Measurements from ENCODE around the gene TOGARAM2. TPM values are rescaled to one million over a fixed set of nuclear protein-coding genes. Genes with fewer than 3 reads are reported as not detected.

TOGARAM2 gene
- total RNA-seq, result 1 to 10 TPM; 1.5 to 7.3 TPM
- polyA plus RNA-seq (ENCODE audit: insufficient read length in 6 of 6), result 1 to 10 TPM; 1.6 to 6.9 (median 4.1) TPM
- long read RNA-seq, donor 1, result 0 reads
- long read RNA-seq, donor 2, result 0 reads
- long read RNA-seq, donor 3, result 0 reads
- long read RNA-seq, donor 4, result 0 reads
- long read RNA-seq, donor 5, result 0 reads
- long read RNA-seq, donor 6, result 0 reads
- long read RNA-seq, donor 7, result 0 reads
- long read RNA-seq, donor 8, result 0 reads
- long read RNA-seq, donor 9, result 0 reads
- long read RNA-seq, donor 10, partial matches to known transcripts, result 0 of 1 reads
- long read RNA-seq, donor 10, other reads (novel, unspliced or antisense), result 1 of 1 reads
- long read RNA-seq, donor 11, result 0 reads
- long read RNA-seq, donor 12, result 0 reads

DNA sequence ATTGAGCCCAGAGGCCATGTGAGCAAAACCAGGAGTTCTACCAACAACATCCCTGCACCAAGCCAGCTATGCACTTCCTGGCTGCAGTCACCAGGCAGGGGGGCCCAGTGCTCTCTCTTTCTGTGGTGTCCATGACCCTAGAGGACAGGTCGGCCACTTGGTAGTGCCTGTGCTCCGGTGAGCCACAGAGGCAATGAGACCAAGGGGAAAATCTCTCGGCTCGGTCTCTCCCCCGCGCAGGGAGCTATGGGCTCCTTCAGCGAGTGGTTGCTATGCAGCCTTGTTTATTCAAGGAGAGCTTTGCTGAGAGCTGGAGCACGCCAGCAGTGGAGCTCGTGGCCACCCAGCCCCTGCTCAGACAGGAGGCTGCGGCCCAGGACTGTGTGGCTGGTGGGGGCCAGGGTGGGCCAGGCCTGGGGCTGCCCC is at the start of gene TOGARAM2:
Gene TOGARAM2, plus strand, starts transcription at position 283 of the 426 bp plus-strand sequence. CDS start 13,537 bp downstream, outside the sequence.
- peak; percentile 91 for ATAC-seq
- no peak within 1 kb of the TSS for H3K4me3 ChIP-seq
- no peaks in the 10 kb centered on the region for H3K4me1 ChIP-seq
- TF ChIP-seq, protein P1, sequence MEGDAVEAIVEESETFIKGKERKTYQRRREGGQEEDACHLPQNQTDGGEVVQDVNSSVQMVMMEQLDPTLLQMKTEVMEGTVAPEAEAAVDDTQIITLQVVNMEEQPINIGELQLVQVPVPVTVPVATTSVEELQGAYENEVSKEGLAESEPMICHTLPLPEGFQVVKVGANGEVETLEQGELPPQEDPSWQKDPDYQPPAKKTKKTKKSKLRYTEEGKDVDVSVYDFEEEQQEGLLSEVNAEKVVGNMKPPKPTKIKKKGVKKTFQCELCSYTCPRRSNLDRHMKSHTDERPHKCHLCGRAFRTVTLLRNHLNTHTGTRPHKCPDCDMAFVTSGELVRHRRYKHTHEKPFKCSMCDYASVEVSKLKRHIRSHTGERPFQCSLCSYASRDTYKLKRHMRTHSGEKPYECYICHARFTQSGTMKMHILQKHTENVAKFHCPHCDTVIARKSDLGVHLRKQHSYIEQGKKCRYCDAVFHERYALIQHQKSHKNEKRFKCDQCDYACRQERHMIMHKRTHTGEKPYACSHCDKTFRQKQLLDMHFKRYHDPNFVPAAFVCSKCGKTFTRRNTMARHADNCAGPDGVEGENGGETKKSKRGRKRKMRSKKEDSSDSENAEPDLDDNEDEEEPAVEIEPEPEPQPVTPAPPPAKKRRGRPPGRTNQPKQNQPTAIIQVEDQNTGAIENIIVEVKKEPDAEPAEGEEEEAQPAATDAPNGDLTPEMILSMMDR (IDR thresholded peaks at IDR 0.05), result no peak
- H3K27ac ChIP-seq, result peak within 1 kb of the TSS in 1 of 2 donors; percentile 34
- no peaks in the 10 kb centered on the region for H3K36me3 ChIP-seq
- H3K9me3 ChIP-seq, result no peaks in the 10 kb centered on the region
- intact Hi-C loops (cut with DNase I), result no loop called here
- no peaks in the 10 kb centered on the region for H3K27me3 ChIP-seq
- DNase-seq, result peak in 2 of 4 donors; percentile 60 to 73

DNA sequence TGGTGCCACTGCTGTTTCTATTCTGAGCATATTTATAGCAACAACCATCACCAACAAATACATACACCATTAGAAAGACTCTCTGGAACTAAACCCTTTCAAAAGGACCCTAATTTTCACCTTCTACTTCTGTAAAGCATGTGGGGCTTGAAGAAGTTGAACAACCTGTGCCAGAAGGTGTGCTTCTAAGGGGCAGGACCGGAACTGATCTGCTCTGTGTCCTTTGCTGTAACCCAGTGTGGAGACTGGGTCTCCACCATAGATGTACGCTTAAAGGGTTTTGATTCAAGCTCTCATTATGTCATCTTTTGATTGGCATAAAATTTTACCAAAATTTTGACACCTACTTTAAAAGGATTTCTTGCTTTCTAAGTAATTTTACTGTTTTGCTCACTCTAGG is 46.3 kb upstream of the TOGARAM2 start:
- H3K36me3 ChIP-seq, result peaks cover 0 to 79% of the 10 kb centered on the region in 2 donors

DNA sequence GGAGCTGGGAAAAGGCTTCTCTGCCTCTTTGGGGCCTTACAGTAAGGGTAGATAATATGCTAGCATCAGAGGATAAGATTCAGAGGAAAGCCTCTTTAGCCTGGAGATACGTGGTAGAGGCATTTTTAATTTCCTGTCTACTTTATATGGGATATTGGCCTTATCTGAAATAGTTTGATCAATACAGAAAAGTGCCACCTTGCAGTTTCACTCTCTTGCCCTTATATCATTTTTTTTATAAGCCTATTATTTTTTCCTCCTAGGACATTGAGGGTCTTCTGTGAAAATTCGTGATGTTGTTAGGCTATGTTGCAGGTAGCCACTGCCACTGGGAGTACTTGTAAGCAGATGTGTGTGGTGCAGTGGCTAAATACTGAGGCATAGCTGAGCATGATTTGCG is 40.1 kb upstream of the TOGARAM2 start:
- H3K27me3 ChIP-seq, result no peaks in the 10 kb centered on the region
- intact Hi-C loops (cut with DNase I), result no loop called here
- no peaks in the 10 kb centered on the region for H3K4me1 ChIP-seq
- TF ChIP-seq, protein P1 (IDR thresholded peaks at IDR 0.05), result no peak
- no peak overlapping the region for H3K4me3 ChIP-seq
- H3K27ac ChIP-seq, result no peak overlapping the region
- H3K36me3 ChIP-seq, result peaks cover 0 to 85% of the 10 kb centered on the region in 2 donors
- H3K9me3 ChIP-seq, result no peaks in the 10 kb centered on the region
- DNase-seq (no peak), ATAC-seq (no peak)

More for the DNA sequence above, 46.3 kb upstream of the TOGARAM2 start:
- no peak overlapping the region for H3K4me3 ChIP-seq
- H3K27ac ChIP-seq, result no peak overlapping the region
- no peak for DNase-seq
- ATAC-seq, result no peak
- no peaks in the 10 kb centered on the region for H3K4me1 ChIP-seq
- intact Hi-C loops (cut with DNase I), result no loop called here
- TF ChIP-seq, protein P1 (IDR thresholded peaks at IDR 0.05), result no peak
- H3K27me3 ChIP-seq, result no peaks in the 10 kb centered on the region
- no peaks in the 10 kb centered on the region for H3K9me3 ChIP-seq

DNA sequence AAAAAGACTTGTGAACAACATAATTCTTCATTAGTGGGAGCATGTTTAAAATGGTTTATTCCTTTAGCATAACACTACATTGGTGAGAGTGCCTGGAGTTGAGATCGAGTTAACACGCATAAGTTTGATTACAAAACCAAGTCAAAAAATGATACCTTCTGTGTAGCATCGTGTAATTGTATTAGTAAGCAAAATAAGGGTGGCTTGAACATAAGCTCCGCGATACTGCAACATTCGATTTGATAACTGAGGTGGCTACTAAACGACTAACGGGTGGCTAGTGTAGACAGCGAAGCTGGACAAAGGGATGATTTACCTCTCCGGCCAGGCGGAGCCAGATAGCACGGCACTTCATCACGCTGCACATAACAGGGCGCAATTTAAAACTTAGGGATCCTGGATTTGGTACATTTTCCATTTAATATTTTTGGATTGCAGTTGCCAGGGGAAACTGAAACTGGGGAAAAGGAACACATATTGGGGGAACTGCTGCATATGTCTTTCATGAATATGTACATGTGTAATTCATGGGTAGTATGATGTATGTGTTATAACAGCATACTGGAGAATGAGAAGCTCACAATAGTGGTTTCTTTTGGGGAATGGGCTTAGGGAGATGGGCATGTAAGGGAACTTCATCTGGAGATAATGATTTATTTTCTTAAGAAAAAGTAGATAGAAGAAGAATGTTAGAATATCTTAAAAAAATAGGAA is 36.4 kb upstream of the TOGARAM2 start:
- H3K4me3 ChIP-seq, result no peak overlapping the region
- H3K4me1 ChIP-seq, result no peaks in the 10 kb centered on the region
- no peaks in the 10 kb centered on the region for H3K9me3 ChIP-seq
- peaks cover 0 to 98% of the 10 kb centered on the region in 2 donors for H3K36me3 ChIP-seq
- intact Hi-C loops (cut with DNase I), result no loop called here
- no peak overlapping the region for H3K27ac ChIP-seq
- no peaks in the 10 kb centered on the region for H3K27me3 ChIP-seq
- TF ChIP-seq, protein P1 (IDR thresholded peaks at IDR 0.05), result no peak
- ATAC-seq (no peak), DNase-seq (no peak)

DNA sequence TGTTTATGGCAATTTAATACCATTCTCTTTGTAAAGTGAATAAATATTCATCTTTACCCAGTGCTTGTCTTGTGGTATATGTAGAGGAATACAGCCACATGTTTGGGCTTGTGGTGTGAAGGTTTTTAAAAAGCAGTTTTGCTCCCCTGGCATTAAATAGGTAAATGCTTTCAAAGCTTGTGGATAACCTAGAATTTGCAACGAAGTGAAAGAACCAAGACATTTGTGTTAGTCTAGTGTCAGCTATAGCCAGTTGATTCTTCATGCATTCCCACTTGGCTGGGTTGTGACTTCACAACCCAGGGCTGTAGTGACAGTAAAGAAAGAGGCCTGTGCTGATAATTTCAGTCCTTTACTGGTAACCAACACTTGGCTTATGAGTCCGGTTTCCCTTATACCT is 32.9 kb upstream of the TOGARAM2 start:
- TF ChIP-seq, protein P1 (IDR thresholded peaks at IDR 0.05), result no peak
- H3K4me1 ChIP-seq, result peaks cover 0 to 31% of the 10 kb centered on the region in 2 donors
- no peak overlapping the region for H3K4me3 ChIP-seq
- H3K36me3 ChIP-seq, result peaks cover 0 to 66% of the 10 kb centered on the region in 2 donors
- intact Hi-C loops (cut with DNase I), result no loop called here
- no peak for DNase-seq
- ATAC-seq, result no peak
- H3K27ac ChIP-seq, result no peak overlapping the region
- no peaks in the 10 kb centered on the region for H3K27me3 ChIP-seq
- H3K9me3 ChIP-seq, result no peaks in the 10 kb centered on the region

Measured in left lung (tissue), 14 donors.